OCI-LY1 (cell line): ENCODE results near the gene KRT40.

Experiments
- H2AFZ ChIP-seq: fragments of 200-600 bp; sonication (generic), shearing (Covaris generic); 2 replicates; pipeline ENCODE4 v1.6.0; 2014; ENCODE audit warnings: antibody characterized with exemption, mild to moderate bottlenecking, low read length
- H3F3A ChIP-seq: fragments of 200-600 bp; sonication (generic), shearing (Covaris generic); 2 replicates; pipeline ENCODE4 v1.6.0; 2014; ENCODE audit warnings: mild to moderate bottlenecking, antibody characterized with exemption, low read length, moderate library complexity; ENCODE audit not compliant: insufficient read depth
- H3K27ac ChIP-seq: fragments of 200-600 bp; sonication (generic); 2 replicates; pipeline ENCODE4 v1.5.1; 2014; ENCODE audit warnings: low read length, mixed run types, mild to moderate bottlenecking, low read depth; ENCODE audit not compliant: poor library complexity, severe bottlenecking
- H3K27me3 ChIP-seq: fragments of 200-600 bp; sonication (generic); 2 replicates; pipeline ENCODE4 v1.6.0; 2014; ENCODE audit warnings: antibody characterized with exemption, mild to moderate bottlenecking, low read length, moderate library complexity; ENCODE audit not compliant: insufficient read depth
- H3K36me3 ChIP-seq: fragments of 200-600 bp; sonication (generic); 2 replicates; pipeline ENCODE4 v1.6.1; 2014; ENCODE audit warnings: mild to moderate bottlenecking, antibody characterized with exemption, low read length, moderate library complexity, mixed read lengths; ENCODE audit not compliant: insufficient read depth
- H3K4me1 ChIP-seq: fragments of 200-600 bp; sonication (generic); 2 replicates; pipeline ENCODE4 v1.5.1; 2014; ENCODE audit warnings: mild to moderate bottlenecking, low read length, moderate library complexity; ENCODE audit not compliant: insufficient read depth, severe bottlenecking
- H3K4me2 ChIP-seq: fragments of 200-600 bp; sonication (generic), shearing (Covaris generic); 2 replicates; pipeline ENCODE4 v1.6.1; 2014; ENCODE audit warnings: low read length
- H3K4me3 ChIP-seq: fragments of 200-600 bp; sonication (generic); 2 replicates; pipeline ENCODE4 v1.5.1; 2014; ENCODE audit warnings: low read length, low read depth, mild to moderate bottlenecking, mixed read lengths; ENCODE audit not compliant: poor library complexity, severe bottlenecking
- H3K79me2 ChIP-seq: fragments of 200-600 bp; shearing (Covaris generic); 2 replicates; pipeline ENCODE4 v1.6.1; 2016; ENCODE audit warnings: mixed run types, low read length, mixed read lengths; ENCODE audit not compliant: insufficient read depth
- H3K9ac ChIP-seq: fragments of 200-600 bp; sonication (generic), shearing (Covaris generic); 2 replicates; pipeline ENCODE4 v1.6.1; 2014; ENCODE audit warnings: mild to moderate bottlenecking, low read length, mixed read lengths
- H3K9me2 ChIP-seq: fragments of 200-600 bp; sonication (generic), shearing (Covaris generic); 2 replicates; pipeline ENCODE4 v1.6.1; 2014; ENCODE audit warnings: low read depth, mild to moderate bottlenecking, low read length, mixed read lengths
- H3K9me3 ChIP-seq: fragments of 200-600 bp; shearing (Covaris generic); 2 replicates; pipeline ENCODE4 v1.6.1; 2014; ENCODE audit warnings: low read length, mixed read lengths
- H4K20me1 ChIP-seq: fragments of 200-600 bp; sonication (generic), shearing (Covaris generic); 2 replicates; pipeline ENCODE4 v1.6.0; 2016; ENCODE audit warnings: mild to moderate bottlenecking, low read length; ENCODE audit not compliant: insufficient read depth
- CTCF ChIP-seq: fragments of 200-600 bp; sonication (generic), shearing (Covaris generic); IDR thresholded peaks from 2 replicates; pipeline ENCODE4 v1.5.1; 2017; ENCODE audit warnings: mild to moderate bottlenecking, antibody characterized with exemption, low read length, moderate library complexity, mixed read lengths
- EZH2 ChIP-seq: fragments of 200-600 bp; sonication (generic), shearing (Covaris generic); IDR thresholded peaks from 2 replicates; pipeline ENCODE4 v1.8.0; 2017; ENCODE audit warnings: borderline replicate concordance, mixed run types, mild to moderate bottlenecking, antibody characterized with exemption, low read length, moderate library complexity, mixed read lengths

The KRT40 gene

DNA sequence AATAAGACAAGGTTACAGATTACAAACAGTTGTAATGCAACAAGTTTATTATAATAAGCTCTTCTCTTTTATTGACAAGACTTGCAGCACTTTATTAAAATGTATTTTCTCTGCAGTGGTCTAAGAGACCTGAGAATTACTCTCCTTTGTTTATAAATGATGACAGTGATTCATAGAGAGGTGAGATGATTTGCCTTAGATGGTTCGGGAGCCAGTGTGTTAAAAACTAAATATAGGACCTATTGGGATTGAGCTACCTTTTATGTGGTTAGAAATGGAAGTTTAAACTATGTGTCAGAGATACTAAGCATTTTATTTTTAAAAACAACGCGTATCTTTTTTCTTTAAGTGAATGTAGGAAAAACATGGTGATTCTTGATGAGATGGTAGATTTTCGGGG, 12.7 kb upstream of the KRT40 start:
- Histone ChIP-seq H3K36me3 (no peaks in the 10 kb centered on the region), H2AFZ (no peak overlapping the region), H3F3A (no peaks in the 10 kb centered on the region), H3K27me3 (no peaks in the 10 kb centered on the region), H3K4me2 (no peak overlapping the region), H3K9me2 (no peaks in the 10 kb centered on the region), H3K9me3 (no peaks in the 10 kb centered on the region), H3K4me3 (no peak overlapping the region), H3K4me1 (no peaks in the 10 kb centered on the region), H3K27ac (no peak overlapping the region), H3K79me2 (no peaks in the 10 kb centered on the region), H3K9ac (no peak overlapping the region), H4K20me1 (no peaks in the 10 kb centered on the region)
- no peak for TF ChIP-seq EZH2
- TF ChIP-seq CTCF, result no peak

- H3K9ac ChIP-seq, result no peak overlapping the region
- H3F3A ChIP-seq, result no peaks in the 10 kb centered on the region
- no peaks in the 10 kb centered on the region for H3K79me2 ChIP-seq
- TF ChIP-seq CTCF (no peak), EZH2 (no peak)
- no peak overlapping the region for H3K4me2 ChIP-seq
- no peaks in the 10 kb centered on the region for H3K27me3 ChIP-seq
- no peaks in the 10 kb centered on the region for H3K4me1 ChIP-seq
- H3K9me3 ChIP-seq, result no peaks in the 10 kb centered on the region
- no peaks in the 10 kb centered on the region for H3K9me2 ChIP-seq
- H3K4me3 ChIP-seq, result no peak overlapping the region
- H3K27ac ChIP-seq, result no peak overlapping the region
- no peaks in the 10 kb centered on the region for H4K20me1 ChIP-seq
- no peak overlapping the region for H2AFZ ChIP-seq
- no peaks in the 10 kb centered on the region for H3K36me3 ChIP-seq
Measured at GRCh38 chr17:40995116-40995515, 11.0 kb upstream of the KRT40 start.

GRCh38 chr17:40993839-40994238, 9.7 kb upstream of the KRT40 start, which contains the start of gene KRTAP3-3:
Gene KRTAP3-3, minus strand, starts transcription at chr17:40994164. Its CDS starts 67 bp downstream, at chr17:40994097.
- H3K9me3 ChIP-seq, result no peaks in the 10 kb centered on the region
- no peak within 1 kb of the TSS for H3K4me2 ChIP-seq
- TF ChIP-seq EZH2 (no peak), CTCF (no peak)
- H3K4me1 ChIP-seq, result no peaks in the 10 kb centered on the region
- no peaks in the 10 kb centered on the region for H3K36me3 ChIP-seq
- no peak within 1 kb of the TSS for H2AFZ ChIP-seq
- no peak within 1 kb of the TSS for H3K9ac ChIP-seq
- H3K4me3 ChIP-seq, result no peak within 1 kb of the TSS
- no peak within 1 kb of the TSS for H3K27ac ChIP-seq
- H3F3A ChIP-seq, result no peaks in the 10 kb centered on the region
- no peaks in the 10 kb centered on the region for H3K27me3 ChIP-seq
- H3K79me2 ChIP-seq, result no peaks in the 10 kb centered on the region
- H4K20me1 ChIP-seq, result no peaks in the 10 kb centered on the region
- no peaks in the 10 kb centered on the region for H3K9me2 ChIP-seq
